GM19463 (cell line): ENCODE measurements around the gene KLF5.
"Not testable (repeated sequence)": the region's sequence is repeated elsewhere in the genome, so short reads cannot be mapped to it uniquely, and the experiment has no call there.

Source experiments
- ATAC-seq: cut with Tn5 transposase; IDR thresholded peaks from one replicate; pipeline ENCODE4 v1.9.1; 2021; ENCODE audit warnings: mild to moderate bottlenecking, moderate library complexity; ENCODE audit not compliant: unreplicated experiment

KLF5 gene

DNA sequence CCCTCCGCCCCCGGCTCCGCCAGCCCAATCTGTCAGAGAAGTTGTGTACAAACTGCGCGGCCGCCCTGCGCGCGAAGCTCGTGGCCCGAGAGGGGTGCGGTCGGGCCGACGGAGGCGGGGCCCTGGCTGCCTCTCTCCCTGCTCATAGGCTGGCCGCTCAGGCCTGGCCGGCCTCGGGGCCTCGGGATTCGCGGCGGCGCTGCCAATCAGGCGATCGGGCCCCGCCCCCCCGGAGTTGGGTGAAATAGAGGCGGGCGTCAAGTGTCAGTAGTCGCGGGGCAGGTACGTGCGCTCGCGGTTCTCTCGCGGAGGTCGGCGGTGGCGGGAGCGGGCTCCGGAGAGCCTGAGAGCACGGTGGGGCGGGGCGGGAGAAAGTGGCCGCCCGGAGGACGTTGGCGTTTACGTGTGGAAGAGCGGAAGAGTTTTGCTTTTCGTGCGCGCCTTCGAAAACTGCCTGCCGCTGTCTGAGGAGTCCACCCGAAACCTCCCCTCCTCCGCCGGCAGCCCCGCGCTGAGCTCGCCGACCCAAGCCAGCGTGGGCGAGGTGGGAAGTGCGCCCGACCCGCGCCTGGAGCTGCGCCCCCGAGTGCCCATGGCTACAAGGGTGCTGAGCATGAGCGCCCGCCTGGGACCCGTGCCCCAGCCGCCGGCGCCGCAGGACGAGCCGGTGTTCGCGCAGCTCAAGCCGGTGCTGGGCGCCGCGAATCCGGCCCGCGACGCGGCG lies at the start of gene KLF5:
KLF5 (plus strand) TSS at position 270 of the 724 bp plus-strand sequence; CDS start at position 593, 323 bp downstream.
- ATAC-seq = peak; percentile 95

DNA sequence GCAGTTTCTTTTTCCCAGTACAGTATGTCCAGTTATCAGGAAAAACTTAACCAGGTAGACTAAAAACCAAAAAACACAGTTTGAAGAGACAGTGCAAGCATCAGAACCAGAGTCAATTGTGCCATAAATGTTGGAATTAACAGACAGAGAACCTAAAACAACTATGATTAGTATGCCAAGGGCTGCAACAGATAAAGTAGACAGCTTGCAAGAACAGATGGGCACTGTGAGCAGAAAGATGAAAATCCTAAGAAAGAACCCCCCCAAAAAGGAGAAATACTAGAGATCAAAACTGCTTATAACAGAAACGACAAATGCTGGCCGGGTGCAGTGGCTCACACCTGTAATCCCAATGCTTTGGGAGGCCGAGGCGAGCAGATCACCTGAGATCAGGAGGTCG lies 47.1 kb upstream of the KLF5 start:
- ATAC-seq = no peak

DNA sequence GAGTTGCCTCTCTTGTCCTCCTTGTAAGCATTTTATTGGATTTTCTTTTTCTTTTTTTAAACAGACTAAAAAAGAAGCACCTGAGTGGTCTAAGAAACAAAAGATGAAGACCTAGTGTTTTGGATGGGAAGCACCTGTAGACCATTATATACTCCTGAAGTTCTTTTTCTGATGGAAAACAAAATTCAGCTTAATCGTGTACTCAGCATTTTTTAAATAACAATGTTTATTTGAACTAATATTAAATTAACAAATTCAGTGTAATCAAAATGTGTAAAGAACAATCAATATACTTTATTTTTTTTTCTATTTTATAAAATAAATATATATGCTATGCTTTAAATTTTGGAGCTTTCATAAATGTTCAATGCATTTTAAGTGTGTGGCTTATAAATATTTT lies 43.0 kb upstream of the KLF5 start:
- no peak for ATAC-seq

DNA sequence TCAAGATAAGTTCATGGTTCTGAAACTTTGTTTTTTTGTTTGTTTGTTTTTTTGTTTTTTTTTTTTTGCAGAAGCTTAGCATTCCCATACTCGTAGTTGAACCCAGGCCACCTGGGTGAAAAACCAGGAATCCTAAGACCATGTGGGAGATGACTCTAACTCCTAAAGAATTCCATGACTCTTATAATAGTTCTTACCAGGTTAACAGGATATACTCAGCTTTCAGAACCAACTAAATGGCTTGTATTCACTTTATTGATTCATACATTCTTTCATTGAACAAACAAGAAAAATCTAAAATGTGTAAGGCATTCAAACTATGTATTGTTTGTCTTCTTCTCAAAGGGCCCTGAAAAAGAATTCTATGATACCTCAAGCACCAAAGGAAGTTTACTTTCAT lies 40.5 kb upstream of the KLF5 start:
- ATAC-seq = no peak

DNA sequence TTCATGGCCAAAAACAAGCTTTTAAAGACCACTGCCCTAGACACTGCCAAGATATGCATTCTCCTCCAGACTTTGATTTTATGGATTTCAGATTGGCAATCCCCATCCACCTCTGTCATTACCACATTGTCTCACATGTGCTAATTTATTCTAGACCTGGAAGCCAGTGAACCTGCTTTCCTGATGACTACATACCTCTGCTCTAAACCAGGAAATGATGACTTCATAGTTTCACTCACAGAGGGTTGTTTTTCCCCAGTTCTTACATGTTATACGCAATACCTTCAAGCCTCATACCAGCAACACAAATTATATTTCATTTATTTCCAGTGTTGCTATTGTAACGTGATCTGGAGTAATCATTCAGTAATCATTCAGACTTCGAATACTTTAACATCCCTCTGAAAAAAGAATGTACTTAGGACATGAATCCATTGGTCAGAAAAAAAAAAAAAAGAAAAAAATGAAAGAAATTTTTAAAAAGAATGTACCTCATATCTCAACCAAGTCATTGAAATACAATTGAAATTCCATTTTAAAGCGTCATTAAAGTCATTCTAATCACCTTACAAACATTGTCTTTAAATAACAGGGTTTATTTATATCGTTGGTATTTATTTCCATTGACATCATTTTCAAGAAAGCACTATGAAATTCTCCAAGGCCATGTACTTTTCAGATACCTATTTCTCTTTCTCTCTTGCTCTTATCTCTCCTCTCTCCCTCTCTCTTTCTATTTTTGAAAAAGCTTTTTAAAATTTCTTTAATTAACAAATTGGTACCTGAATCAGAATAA lies 33.4 kb upstream of the KLF5 start:
- peak; percentile 52 for ATAC-seq

DNA sequence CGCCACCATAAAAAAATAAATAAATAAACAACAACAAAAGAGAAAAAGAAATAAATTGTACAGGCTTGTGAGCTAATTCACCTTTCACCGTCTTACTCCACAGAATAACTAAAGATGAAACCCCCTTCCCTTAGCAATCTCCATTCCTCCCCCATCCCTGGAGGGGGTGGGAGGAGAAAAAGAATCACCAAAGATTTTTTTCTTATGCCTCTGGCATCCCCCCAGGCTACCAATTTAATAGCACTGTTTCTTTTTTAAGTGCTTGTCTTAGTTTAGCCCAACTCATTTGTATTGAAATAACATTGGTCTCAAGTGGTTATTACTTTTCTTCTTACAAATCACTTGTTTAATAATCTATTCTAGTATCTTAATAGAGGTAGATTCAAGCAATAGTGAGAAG lies 23.9 kb upstream of the KLF5 start:
- ATAC-seq = no peak

DNA sequence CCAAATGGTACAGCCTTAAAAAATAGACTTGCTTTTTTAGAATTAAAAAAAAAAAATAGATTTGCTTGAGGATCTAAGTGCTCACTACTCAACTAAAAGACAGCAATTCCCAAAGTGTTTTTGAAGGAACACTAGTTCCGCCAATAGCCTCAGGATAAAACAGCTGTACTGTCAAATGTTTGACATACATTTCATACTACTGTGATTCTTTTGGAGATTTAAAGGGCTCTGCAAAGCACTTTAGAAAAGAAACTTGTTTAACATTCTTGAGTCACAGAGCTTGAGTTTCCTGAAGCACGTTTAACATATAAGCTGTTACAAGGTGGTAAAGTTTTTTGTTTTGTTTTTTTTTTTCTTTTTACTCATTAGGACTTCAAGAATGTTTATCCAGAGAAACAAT lies 23.1 kb upstream of the KLF5 start:
- ATAC-seq = no peak

DNA sequence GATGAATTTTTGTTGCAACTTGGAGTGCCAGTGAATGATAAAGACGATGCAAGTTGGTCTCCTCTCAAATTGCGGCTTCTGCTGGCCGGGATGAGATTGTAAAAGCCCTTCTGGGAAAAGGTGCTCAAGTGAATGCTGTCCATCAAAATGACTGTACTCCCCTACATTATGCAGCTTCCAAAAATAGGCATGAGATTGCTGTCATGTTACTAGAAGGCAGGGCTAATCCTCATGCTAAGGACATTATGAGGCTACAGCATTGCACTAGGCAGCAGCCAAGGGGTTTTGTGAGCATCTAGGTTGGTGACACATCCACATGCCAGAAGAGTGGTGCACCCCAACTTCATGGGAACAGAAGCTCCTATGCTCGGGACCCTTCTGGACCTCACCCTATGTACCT lies 22.2 kb upstream of the KLF5 start:
- ATAC-seq = no peak

DNA sequence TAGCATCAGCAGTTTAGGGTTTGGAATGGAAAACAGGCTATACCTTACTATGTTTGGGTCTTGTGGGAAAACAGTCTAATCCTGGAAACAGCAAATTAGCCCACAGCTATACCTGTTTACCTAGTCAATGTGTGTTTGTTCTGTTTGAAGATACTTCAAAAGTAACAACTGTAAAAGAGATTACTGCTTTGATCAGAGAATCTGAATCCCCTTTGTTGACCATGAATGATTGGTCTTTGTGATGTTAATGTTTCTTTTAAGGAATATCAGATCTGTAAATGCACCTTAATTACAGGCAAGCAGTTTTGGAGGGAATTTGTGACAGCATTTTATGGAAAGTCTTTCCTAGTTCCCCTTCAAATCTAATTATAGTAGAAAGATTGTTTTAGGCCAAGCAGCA lies 20.7 kb upstream of the KLF5 start:
- no peak for ATAC-seq

DNA sequence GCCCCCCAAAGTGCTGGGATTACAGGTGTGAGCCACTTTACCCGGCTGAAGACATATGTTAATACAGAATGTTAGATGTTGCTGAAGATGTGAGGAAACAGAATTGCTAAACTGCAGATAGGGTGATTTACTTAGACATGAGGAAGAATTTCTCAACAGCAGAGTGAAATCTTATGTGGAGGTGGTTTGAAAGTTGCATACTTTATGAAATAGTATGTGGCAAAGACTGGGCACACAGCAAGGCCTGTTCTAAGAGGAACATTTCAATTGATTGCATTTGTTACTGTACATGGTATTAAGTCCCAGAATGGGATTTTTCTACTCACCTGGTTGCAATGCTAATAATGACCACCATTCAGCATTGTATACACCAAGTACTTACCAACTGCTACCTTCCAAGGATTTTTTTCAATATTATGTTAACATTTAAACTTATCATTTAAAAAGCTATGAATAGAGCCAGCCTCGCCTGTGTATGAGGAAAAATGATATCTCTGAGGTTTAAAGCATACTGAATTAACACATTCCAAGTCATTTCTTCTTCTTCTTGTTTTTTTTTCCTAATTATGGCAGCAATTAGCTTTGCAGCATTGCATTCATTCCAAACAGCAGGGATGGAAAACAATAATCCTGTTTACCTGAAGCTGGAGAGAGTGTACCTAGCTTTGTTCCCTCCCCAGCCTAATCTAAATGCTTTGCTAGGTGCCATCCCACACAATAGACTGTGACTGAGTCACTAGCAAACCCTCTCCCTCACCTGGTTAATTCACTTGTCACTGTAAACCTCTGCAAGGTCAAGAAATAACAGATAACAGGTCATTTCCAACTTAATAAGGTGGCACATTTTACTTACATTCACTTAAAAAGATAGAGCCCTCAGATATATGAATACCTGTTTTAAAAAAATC lies 19.4 kb upstream of the KLF5 start:
- ATAC-seq = no peak

DNA sequence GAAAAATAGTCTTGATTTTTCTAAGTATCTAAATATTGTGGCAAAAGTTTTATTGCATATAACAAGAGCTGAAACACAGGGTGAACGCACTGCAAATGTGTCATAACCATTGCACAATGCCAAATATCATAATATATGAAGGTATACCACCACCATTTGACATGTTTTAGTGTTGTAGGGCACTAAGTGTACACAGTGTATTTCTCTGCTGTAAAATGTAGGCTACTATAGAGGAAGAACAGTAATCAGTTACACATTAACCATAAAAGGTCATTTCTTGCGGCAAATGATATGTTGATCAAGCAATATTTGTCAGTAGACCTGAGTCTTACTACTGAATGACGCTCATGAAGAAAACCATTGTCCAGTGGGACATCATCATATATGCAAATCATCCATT lies 18.3 kb upstream of the KLF5 start:
- no peak for ATAC-seq

DNA sequence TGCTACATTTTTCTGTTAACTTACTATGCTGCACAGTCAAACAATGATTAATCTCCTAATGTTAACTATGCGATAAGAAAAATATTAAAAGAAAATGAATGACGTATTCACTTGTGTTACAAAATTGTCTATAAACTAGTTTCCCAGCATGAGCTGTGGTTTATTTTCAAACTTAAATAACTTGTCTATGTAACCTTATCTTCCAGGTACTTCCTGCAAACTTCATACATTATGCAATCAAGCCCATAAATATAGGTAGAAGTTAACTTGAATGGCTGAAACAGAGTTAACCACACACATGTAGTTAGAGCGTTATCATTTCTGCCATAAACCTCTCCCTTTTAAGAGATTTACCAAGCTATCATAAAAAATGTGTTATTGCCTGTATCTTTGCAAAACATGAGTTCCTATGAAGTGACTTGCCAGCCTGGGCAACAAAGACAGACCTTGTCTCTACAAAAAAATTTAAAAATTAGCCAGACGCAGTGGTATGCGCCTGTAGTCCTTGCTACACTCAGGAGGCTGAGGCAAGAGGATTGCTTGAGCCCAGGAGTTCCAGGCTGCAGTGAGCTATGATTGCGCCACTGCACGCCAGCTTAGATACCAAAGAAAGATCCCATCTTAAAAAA lies 17.7 kb upstream of the KLF5 start:
- ATAC-seq = no peak

DNA sequence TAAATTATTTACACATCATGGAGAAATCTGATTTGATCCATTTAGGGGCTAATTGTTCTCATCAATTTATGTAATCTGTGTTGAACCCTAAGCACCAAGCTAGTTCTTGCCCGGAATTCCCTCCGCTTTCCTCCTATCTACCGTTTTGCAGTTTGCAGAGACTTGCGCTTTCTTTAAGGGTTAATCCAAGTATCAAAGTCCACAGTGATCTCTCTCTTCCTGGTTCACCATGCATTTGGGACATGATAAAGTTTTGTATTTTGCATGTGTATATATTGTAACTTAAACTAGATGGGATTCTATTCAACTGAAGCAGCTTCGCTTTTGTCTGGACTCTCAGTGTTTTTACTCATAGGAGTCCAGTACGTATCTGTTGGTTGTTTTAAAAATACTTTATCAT lies 13.8 kb upstream of the KLF5 start:
- no peak for ATAC-seq

DNA sequence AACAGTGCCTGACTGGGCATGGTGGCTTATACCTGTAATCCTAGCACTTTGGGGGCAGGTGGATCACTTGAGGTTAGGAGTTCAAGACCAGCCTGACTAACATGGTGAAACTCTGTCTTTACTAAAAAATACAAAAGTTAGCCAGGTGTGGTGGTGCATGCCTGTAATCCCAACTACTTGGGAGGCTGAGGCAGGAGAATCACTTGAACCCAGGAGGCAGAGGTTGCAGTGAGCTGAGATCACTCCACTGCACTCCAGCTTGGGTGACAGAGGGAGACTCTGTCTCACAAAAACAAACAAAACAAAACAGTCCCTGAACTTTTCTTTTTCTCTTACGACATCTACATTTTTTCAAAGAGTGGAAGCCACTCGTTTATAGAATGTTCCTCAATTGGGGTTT lies 10.2 kb upstream of the KLF5 start:
- not testable (repeated sequence) for ATAC-seq

DNA sequence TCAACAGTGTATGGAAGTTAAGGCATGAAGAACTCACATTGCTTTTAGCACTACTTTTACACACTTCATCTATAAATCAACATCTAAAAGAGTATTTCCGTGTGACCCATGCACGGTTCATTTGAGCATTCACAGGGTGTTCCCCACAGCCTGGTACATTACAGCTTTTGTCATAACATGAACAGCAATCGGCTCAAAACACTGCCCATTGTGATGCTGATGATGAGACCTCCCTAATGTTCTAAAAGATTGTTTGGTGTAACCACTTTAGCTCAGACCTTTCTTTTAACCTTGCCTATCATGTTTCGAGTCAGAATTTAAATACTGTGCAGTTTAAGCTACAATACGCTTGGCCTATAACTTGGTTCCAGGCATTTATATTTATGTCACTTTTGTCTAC lies 4.1 kb upstream of the KLF5 start:
- ATAC-seq = no peak

DNA sequence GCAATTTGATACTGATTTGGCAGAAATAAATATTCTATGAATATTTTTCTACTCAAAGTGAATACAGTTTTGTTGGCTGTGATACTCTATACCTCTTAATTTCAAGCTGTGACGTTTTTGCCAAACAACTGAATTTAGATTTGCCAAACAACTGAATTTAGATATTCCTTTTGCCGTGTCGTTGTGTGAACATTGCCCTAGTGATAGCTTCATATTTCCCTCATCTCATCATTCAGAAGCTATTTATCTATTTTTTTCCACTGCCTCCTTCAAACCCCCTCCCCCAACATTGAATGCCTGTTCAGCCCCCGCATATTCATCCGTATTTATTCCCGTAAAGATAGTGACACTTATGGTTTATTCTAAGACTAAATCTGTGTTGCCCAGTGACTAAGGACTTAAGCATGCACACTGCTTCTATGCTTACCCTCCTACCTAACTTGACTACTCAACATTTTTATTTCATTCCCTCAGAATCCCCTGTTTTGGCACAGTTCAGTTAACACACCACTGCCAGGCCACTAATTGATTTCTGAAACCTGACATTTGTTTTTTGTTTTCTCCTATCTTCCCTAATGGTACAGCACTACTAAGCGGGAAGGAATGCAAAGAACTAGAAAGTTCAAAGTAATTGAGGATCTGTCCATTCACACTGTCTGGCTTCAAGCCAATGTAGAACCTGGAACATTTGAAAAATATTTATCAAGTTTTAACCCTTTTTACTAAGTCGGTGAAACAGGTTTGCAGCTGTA lies 2.8 kb upstream of the KLF5 start:
- ATAC-seq = no peak

DNA sequence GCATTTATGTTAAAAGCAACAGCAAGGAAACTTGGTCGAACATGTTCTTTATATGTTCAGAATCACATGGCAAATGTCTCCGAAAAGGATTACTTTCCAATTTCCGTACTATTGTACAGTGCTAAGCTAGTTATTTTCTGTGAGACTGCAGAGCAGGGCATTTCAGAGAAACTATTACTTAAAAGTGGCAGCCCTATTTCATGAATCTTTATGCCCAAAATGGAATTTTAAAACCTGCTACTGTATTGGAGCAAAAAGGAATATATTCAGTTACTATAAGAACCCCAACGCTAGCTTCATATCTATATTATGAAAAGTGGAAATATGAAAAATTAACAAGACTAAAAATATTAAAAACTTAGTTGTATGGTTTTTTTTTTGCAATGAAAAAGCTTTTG lies 2.2 kb upstream of the KLF5 start:
- no peak for ATAC-seq

DNA sequence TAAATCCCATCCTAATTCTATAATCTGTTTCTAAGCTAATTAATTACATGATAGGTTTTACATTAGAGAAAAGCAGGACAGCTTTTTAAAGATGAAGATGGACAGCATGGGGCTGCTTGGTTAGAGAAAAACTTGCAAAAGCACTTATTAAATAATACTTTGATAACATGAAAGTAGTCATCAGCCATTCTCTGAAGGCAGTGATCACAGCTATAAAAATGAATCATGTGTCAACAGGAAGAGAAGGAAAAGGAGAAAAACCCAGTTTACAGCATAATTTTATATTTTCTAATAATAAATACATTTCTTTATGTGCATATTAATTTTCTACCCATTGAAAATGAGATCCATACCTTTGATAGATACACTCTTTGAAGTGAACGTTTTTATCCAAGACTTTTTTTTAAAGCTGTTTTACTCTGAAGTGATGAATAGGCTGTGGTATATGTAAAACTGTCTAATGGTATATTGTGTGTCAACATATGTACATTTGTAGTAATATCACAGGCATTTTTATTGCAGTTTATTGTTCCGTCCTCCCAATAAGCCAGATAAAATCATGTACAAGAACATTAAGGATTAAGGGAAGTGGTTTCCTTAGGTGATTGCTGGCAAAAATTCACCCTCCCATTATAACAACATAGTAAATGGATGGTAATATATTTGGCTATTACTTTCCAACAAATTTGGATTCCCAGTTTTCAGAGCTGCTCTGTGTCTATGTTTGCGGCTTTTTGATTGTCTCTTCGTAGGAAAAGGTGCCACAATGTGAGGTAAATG lies 1.3 kb upstream of the KLF5 start:
- no peak for ATAC-seq

DNA sequence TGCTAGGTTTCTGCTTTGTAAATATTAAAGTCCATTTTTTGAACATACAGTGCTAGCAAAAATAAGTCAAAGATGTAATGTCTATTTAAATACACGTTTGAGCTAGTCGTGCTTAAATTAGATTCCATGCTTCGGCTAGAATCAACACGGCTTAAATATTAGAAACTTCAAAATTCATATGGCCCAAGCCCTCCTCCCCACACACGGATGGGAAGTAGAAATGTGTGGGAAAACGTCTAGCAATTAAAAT lies 816 bp upstream of the KLF5 start:
- no peak for ATAC-seq

DNA sequence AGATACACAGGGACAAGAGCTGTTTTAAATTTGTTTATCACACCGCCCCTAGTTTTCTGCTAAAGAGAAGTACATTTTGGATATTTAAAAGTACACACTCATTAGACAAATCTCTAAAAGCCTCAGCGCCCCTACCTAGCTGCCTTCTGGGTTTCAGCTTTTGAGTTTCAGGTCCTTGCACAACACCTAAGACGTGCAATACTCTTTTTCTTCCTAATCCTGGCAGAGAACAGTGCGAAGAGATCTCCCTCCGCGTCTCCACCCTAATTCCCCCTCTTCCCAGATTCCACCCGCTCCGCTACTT lies 421 bp upstream of the KLF5 start:
- peak; percentile 7 for ATAC-seq
